Thyroid gland (tissue), 4 donors: ENCODE data around the gene ACP5. TPM values are rescaled to one million over a fixed set of nuclear protein-coding genes. Genes with fewer than 3 reads are reported as not detected.

Experiments used
- DNase-seq, 2 donors: peaks; one replicate each; pipeline ENCODE4 v3.0.0-alpha.2; 2019
- H3K27ac ChIP-seq, 3 donors: fragments of 200-600 bp; sonication (generic); 1 replicate in 2 of 3; 2 replicates in 1 of 3; pipeline ENCODE4 v1.5.1; 2016 to 2019; ENCODE audit warnings: mild to moderate bottlenecking in 1 of 3, moderate library complexity in 1 of 3
- H3K27me3 ChIP-seq: fragments of 200-600 bp; sonication (generic); one replicate; pipeline ENCODE4 v1.5.1; 2019
- H3K36me3 ChIP-seq, 2 donors: fragments of 200-600 bp; sonication (generic); one replicate each; pipeline ENCODE4 v1.5.1; 2016 to 2019
- H3K4me1 ChIP-seq, 2 donors: fragments of 200-600 bp; sonication (generic); one replicate each; pipeline ENCODE4 v1.5.1; 2017 to 2019
- H3K4me3 ChIP-seq, 3 donors: fragments of 200-600 bp; sonication (generic); replicated peaks in 1 of 3; 1 replicate in 2 of 3; 2 replicates in 1 of 3; pipeline ENCODE4 v1.5.1; 2016; ENCODE audit warnings: mild to moderate bottlenecking in 1 of 3
- H3K9me3 ChIP-seq: fragments of 200-600 bp; sonication (generic); one replicate; pipeline ENCODE4 v1.5.1; 2017
- POLR2A ChIP-seq, 2 donors: fragments of 450-650 bp; IDR thresholded peaks; one replicate each; pipeline ENCODE4 v1.6.1; 2017; ENCODE audit warnings: antibody characterized with exemption in 2 of 2, mild to moderate bottlenecking in 2 of 2, moderate library complexity in 1 of 2
- WGBS, 2 donors: methylation state at CpG; one replicate each; pipeline ENCODE4 v1.1.5; 2017; 5-methylcytosine and 5-hydroxymethylcytosine counted together
- intact Hi-C: fragments of 100-400 bp; cut with DNase I; formaldehyde crosslinking; loops from one replicate; pipeline ENCODE4 v1.15.1; 2023
- total RNA-seq, 4 donors: library from RNA; depleted of rRNA; stranded (reverse); fragments of >200 nt; gene quantifications; one replicate each; pipeline ENCODE4 v1.2.3, GENCODE V29; 2016
- TF ChIP-seq, protein P1 (sequence below), 6 experiments: fragments of 200-600 bp in 3 of 6; fragments of 450-650 bp in 3 of 6; sonication (generic) in 3 of 6; IDR thresholded peaks; one replicate each; pipeline ENCODE4 v1.5.1; 2016 to 2019; ENCODE audit warnings: antibody characterized with exemption in 6 of 6, mild to moderate bottlenecking in 2 of 6, inconsistent platforms in 1 of 6, moderate library complexity in 1 of 6

Gene ACP5
- total RNA-seq, 4 donors from 2014 or later, result 4.9 to 8.4 (median 6.2) TPM

DNA sequence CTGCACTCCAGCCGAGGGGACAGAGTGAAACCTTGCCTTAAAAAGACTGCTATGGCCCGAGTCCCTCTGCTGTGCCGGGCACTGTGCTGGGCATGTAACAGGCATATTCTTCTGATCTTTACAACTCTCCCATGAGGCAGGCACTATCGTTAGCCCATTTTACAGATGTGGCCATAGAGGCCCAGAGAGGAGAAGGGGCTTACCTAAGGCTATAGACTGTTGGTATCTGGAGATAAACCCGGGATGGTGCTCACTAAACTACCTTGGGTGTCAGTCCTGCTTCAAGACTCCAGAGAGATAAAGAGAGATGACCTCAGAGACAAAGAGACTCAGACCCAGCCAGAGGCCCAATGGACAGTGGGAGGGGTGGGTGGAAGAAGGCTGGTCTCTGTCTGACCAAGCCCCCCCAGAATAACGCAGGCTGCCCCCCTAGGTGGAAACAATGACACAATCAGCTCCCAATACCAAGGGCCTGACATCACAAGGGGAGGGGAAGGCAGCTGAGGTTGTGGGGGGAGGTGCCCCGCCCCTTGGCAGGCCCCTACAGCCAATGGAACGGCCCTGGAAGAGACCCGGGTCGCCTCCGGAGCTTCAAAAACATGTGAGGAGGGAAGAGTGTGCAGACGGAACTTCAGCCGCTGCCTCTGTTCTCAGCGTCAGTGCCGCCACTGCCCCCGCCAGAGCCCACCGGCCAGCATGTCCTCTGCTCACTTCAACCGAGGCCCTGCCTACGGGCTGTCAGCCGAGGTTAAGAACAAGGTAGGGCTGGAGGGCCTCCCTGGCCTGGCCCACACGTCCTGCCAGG, 39.0 kb downstream of the ACP5 start, which contains the start of gene CNN1:
Gene CNN1 (plus strand): TSS at position 620 of the 805 bp plus-strand sequence. CDS start 77 bp downstream, at position 697.
- intact Hi-C loops, result no loop called here
- TF ChIP-seq, protein P1, sequence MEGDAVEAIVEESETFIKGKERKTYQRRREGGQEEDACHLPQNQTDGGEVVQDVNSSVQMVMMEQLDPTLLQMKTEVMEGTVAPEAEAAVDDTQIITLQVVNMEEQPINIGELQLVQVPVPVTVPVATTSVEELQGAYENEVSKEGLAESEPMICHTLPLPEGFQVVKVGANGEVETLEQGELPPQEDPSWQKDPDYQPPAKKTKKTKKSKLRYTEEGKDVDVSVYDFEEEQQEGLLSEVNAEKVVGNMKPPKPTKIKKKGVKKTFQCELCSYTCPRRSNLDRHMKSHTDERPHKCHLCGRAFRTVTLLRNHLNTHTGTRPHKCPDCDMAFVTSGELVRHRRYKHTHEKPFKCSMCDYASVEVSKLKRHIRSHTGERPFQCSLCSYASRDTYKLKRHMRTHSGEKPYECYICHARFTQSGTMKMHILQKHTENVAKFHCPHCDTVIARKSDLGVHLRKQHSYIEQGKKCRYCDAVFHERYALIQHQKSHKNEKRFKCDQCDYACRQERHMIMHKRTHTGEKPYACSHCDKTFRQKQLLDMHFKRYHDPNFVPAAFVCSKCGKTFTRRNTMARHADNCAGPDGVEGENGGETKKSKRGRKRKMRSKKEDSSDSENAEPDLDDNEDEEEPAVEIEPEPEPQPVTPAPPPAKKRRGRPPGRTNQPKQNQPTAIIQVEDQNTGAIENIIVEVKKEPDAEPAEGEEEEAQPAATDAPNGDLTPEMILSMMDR (IDR thresholded peaks at IDR 0.05), result no peak
- no peak for TF ChIP-seq POLR2A (IDR thresholded peaks at IDR 0.05)
- H3K9me3 ChIP-seq, result no peaks in the 10 kb centered on the region
- no peak within 1 kb of the TSS for H3K4me3 ChIP-seq
- peak within 1 kb of the TSS in 1 of 3 donors; percentile 6 for H3K27ac ChIP-seq
- 30 to 34% methylated on average over 11 to 17 of the region's 21 CpGs for WGBS, 2 donors
- no peaks in the 10 kb centered on the region for H3K36me3 ChIP-seq
- peaks cover 5 to 7% of the 10 kb centered on the region in 2 donors for H3K4me1 ChIP-seq
- no peaks in the 10 kb centered on the region for H3K27me3 ChIP-seq
- peak in 1 of 2 donors; percentile 11 for DNase-seq

DNA sequence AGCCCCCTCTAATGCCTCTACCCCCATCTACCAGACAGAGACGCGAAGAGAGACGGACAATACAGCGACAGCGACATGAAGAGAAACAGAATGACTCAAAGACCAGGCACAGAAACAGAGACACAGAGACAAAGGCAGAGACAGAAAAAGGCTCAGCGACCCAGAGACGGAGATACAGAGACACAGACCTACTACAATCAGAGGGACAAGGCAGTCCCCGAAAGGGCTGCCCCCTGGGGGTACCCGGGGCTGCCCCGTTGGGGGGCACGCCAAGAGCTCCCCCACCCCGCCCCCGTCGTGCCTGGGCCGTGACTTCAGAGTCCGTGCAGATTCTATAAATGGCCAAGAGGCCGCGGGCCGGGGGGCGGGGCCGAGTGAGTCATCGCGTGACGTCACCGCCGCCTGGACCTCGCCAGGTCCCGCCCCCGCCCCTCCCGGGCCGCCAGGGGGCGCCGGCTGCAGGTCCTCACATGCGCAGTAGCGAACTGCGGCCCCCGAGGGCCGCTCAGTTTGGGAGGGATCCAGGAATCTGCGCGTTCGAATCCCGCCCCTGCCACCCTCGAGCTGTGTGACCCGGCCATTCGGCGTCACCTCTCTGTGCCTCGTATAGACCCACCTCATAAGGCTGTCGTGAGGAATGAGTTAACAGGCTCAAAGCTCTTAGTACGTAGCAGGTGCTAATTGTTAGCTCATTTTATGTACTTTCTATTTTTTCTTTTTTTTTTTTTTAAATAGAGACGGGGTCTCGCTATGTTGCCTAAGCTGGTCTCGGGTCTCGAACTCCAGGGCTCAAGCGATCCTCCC, 41.5 kb downstream of the ACP5 start:
- DNase-seq, result peak; percentile 86 to 88
- no peaks in the 10 kb centered on the region for H3K36me3 ChIP-seq
- peaks cover 5 to 7% of the 10 kb centered on the region in 2 donors for H3K4me1 ChIP-seq
- H3K27me3 ChIP-seq, result no peaks in the 10 kb centered on the region
- H3K9me3 ChIP-seq, result no peaks in the 10 kb centered on the region
- WGBS, 2 donors, result 16 to 20% methylated on average over 32 to 40 of the region's 54 CpGs
- intact Hi-C loops, result no loop called here
- TF ChIP-seq, protein P1 (IDR thresholded peaks at IDR 0.05), result peak; percentile 52 to 89 (median 76)
- TF ChIP-seq POLR2A (IDR thresholded peaks at IDR 0.05), result peak in 1 of 2 donors; percentile 66
- peak overlapping the region; percentile 5 to 80 (median 56) for H3K27ac ChIP-seq
- peak overlapping the region in 1 of 3 donors; percentile 20 for H3K4me3 ChIP-seq

DNA sequence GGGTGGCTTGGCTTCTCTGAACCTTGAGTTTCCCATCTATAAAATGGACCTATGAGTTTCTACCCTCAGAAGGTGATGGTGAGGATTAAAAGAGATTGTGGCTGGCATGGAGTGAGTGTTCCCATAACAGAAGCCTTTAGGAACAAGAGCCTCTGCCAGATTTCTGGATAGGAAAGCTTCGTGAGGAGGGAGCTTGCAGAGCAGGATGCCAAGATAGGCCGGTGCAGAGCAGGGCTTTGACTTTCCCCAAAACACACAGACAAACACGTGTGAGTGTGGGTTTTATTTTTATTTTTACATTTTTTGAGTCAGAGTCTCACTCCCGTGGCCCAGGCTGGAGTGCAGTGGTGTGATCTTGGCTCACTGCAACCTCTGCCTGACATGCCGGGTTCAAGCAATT, 42.5 kb downstream of the ACP5 start:
- no peaks in the 10 kb centered on the region for H3K27me3 ChIP-seq
- 71 to 73% methylated on average over 5 of the region's 5 CpGs for WGBS, 2 donors
- peaks cover 4 to 7% of the 10 kb centered on the region in 2 donors for H3K4me1 ChIP-seq
- TF ChIP-seq, protein P1 (IDR thresholded peaks at IDR 0.05), result no peak
- no peak for TF ChIP-seq POLR2A (IDR thresholded peaks at IDR 0.05)
- DNase-seq, result no peak
- no peaks in the 10 kb centered on the region for H3K36me3 ChIP-seq
- intact Hi-C loops, result no loop called here
- no peaks in the 10 kb centered on the region for H3K9me3 ChIP-seq
- peak overlapping the region in 1 of 3 donors; percentile 80 for H3K27ac ChIP-seq
- no peak overlapping the region for H3K4me3 ChIP-seq

DNA sequence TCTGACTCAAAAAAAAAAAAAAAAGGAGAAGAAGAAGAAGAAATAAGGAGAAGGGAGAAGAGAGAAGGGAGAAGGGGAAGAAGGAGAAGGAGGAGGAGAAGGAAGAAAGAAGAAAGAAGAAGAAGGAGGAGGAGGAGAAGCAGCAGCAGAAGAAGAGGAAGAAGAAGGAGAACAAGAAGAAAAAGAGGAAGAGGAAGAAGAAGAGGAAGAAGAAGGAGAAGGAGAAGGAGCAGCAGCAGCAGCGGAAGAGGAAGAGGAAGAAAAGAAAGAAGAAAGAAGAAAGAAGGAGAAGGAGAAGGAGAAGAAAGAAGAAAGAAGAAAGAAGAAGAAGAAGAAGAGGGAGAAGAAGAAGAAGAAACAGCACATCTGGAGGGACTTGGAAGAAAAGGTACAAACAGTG, 42.9 kb downstream of the ACP5 start:
- DNase-seq, result no peak
- WGBS, 2 donors, result 90% methylated on average over 1 of the region's 1 CpG
- intact Hi-C loops, result no loop called here

More for the DNA sequence above, 42.9 kb downstream of the ACP5 start:
- Histone ChIP-seq H3K27me3 (no peaks in the 10 kb centered on the region), H3K9me3 (no peaks in the 10 kb centered on the region), H3K36me3 (no peaks in the 10 kb centered on the region), H3K27ac (no peak overlapping the region), H3K4me1 (peaks cover 1 to 7% of the 10 kb centered on the region in 2 donors), H3K4me3 (no peak overlapping the region)
- no peak for TF ChIP-seq POLR2A (IDR thresholded peaks at IDR 0.05)
- TF ChIP-seq, protein P1 (IDR thresholded peaks at IDR 0.05), result no peak
